ENCODE data around the gene L3MBTL2.
"Not testable (repeated sequence)": the region's sequence is repeated elsewhere in the genome, so short reads cannot be mapped to it uniquely, and the experiment has no call there.

Gene L3MBTL2

DNA sequence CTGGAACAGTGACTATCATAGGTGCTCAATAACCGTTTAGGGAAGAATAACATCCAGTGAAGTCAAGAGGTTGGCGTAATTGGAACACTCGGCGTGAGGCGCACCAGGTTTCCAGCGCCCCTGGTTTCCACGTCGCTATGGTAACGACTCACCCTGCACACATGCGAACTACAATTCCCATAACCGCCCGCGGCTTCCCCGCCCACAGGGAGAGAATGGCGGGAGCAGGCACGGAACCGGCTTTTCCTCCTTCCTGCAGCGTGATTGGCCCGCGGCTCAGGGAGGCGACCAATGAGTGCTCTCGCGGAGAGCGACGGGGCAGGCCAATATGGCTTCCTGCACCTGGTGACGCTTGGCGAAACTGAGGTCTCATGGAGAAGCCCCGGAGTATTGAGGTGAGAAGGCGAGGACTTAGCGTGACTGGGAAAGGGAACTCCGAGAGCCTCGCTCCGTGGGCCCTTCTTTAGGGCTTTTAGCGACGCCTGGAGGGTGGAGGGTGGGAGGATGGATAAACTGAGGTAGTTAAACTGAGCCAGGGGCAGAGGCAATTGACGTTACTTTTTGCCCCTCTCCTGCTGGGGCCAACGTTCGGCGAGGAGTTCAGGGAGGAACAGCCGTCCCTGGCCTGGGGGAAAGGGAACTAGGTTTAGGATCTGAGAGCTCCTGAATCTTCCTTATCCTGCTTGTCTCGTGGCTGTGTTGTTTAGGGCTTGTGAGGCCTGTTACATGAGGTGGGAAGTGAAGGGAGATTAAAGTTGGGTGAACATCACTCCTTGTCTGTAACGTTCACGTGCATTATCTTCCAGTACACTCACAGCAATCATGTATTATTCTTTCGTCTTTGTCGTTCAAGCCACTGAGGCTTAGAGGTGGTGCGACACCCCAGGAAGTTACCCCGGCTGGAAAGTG is at the start of gene L3MBTL2:
Gene L3MBTL2, plus strand, starts transcription at position 321 of the 909 bp plus-strand sequence. Its CDS starts 51 bp downstream, at position 372.
- in situ Hi-C loops (cut with HindIII; ENCODE audit: low sequenced_read_pairs): no loop called here

- in situ Hi-C loops (cut with HindIII; ENCODE audit: low sequenced_read_pairs): no loop called here
Observed at GRCh38 chr22:41157083-41157482, 48.0 kb upstream of the L3MBTL2 start.

GRCh38 chr22:41169157-41169556 is 36.0 kb upstream of the L3MBTL2 start:
- in situ Hi-C loops (cut with HindIII; ENCODE audit: low sequenced_read_pairs): no loop called here

DNA sequence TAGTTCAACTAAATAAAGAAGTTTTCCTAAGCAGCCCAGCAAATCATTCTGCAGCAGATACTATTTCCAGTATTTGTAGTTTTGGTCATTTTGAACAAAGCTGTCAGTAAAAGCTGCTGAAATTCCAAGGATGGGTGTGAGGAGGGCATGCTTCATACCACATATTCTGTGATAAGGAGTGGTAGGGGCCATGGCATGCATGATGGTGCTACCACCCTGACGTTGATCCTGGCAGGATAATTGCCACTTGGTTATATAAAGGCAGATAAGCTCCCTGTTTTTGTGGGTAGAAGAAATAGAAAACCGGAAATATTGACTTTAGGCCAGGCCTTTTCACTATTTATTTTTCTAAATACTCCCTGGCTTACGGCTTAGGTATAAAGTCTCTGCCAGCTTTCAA is 33.1 kb upstream of the L3MBTL2 start:
- in situ Hi-C loops (cut with HindIII; ENCODE audit: low sequenced_read_pairs): no loop called here

DNA sequence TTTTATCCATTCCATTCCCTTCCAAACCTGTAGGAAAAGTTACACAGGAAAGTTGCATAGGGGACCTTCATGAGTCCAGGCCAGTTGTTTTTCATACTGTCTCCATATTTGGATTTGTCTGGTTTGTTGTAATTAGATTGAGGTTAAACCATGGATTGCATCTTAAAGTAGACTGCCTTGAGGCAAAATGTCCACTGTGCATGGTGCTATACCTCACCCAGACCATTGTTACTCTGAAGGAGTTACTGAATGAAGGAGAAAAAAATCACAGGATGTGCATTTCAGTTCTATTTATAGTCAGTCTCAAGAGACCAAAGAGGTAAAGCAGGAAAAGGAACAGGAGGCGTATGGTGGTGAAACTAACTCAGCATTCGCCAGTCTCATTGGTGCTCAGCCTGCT is 29.6 kb upstream of the L3MBTL2 start:
- in situ Hi-C loops (cut with HindIII; ENCODE audit: low sequenced_read_pairs): no loop called here

- in situ Hi-C loops (cut with HindIII; ENCODE audit: low sequenced_read_pairs): no loop called here
Observed at GRCh38 chr22:41177040-41177621, 28.0 kb upstream of the L3MBTL2 start.

DNA sequence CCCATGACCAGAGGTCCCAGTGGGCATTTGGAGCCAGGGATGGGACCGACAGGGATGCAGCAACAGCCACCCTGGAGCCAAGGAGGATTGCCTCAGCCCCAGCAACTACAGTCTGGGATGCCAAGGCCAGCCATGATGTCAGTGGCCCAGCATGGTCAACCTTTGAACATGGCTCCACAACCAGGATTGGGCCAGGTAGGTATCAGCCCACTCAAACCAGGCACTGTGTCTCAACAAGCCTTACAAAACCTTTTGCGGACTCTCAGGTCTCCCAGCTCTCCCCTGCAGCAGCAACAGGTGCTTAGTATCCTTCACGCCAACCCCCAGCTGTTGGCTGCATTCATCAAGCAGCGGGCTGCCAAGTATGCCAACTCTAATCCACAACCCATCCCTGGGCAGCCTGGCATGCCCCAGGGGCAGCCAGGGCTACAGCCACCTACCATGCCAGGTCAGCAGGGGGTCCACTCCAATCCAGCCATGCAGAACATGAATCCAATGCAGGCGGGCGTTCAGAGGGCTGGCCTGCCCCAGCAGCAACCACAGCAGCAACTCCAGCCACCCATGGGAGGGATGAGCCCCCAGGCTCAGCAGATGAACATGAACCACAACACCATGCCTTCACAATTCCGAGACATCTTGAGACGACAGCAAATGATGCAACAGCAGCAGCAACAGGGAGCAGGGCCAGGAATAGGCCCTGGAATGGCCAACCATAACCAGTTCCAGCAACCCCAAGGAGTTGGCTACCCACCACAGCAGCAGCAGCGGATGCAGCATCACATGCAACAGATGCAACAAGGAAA is 27.3 kb upstream of the L3MBTL2 start:
- in situ Hi-C loops (cut with HindIII; ENCODE audit: low sequenced_read_pairs): no loop called here

DNA sequence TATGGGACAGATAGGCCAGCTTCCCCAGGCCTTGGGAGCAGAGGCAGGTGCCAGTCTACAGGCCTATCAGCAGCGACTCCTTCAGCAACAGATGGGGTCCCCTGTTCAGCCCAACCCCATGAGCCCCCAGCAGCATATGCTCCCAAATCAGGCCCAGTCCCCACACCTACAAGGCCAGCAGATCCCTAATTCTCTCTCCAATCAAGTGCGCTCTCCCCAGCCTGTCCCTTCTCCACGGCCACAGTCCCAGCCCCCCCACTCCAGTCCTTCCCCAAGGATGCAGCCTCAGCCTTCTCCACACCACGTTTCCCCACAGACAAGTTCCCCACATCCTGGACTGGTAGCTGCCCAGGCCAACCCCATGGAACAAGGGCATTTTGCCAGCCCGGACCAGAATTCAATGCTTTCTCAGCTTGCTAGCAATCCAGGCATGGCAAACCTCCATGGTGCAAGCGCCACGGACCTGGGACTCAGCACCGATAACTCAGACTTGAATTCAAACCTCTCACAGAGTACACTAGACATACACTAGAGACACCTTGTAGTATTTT is 26.6 kb upstream of the L3MBTL2 start:
- in situ Hi-C loops (cut with HindIII; ENCODE audit: low sequenced_read_pairs): no loop called here

GRCh38 chr22:41180362-41180761 is 24.8 kb upstream of the L3MBTL2 start:
- in situ Hi-C loops (cut with HindIII; ENCODE audit: low sequenced_read_pairs): not testable (repeated sequence)

DNA sequence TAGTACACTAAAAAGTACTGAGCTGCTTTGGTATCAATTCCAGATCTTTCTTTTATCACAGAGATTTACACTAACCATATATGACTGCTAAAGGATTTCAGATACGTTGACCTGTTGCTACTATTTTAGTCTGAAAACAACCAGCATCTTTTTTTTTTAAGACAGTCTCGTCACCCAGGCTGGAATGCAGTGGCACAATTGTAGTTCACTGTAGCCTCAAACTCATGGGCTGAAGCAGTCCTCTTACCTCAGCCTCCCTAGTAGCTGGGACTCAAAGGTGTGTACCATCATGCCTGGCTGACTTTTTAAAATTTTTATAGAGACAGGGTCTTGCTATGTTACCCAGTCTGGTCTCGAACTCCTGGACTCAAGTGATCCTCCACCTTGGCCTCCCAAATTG is 24.2 kb upstream of the L3MBTL2 start:
- in situ Hi-C loops (cut with HindIII; ENCODE audit: low sequenced_read_pairs): no loop called here

DNA sequence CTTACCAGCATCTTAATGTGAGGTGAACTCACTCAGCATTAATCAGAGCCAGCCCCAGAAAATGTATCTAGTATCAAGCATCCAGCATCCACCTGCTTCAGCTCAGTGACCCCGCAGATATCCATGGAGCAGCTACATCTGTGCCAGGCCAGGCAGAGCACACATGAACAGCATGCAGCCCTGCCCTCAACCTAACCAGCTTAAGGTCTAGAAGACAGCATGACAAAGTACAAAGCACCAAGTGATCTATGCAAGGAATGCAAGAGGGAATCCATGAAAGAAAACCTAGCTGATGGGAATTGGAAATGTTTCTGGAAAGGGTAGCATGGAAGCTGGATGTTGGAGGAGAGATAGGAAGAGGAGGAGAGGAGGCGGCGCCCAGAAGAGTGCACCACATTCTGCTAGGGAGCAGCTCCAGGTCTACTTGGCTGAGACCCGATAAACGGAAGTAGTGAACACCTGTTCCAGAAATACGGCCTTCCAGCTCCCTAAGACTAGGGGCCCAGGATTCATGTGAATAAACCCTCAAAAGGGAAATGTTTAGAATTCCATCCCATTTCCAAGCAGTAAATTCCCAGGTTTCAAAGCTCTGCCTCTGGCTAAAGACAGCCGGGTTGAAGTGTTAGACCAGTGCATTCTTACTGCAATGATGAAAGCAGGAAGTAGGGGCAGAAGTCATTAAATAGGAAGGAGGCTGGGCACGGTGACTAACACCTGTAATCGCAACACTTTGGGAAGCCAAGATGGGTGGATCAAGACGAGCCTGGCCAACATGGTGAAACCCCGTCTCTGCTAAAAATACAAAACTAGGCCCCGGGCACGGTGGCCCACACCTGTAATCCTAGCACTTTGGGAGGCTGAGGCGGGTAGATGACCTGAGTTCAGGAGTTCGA is 23.5 kb upstream of the L3MBTL2 start:
- in situ Hi-C loops (cut with HindIII; ENCODE audit: low sequenced_read_pairs): no loop called here

GRCh38 chr22:41184679-41185078 is 20.4 kb upstream of the L3MBTL2 start:
- in situ Hi-C loops (cut with HindIII; ENCODE audit: low sequenced_read_pairs): no loop called here

- in situ Hi-C loops (cut with HindIII; ENCODE audit: low sequenced_read_pairs): no loop called here
Observed at GRCh38 chr22:41191467-41191866, 13.6 kb upstream of the L3MBTL2 start.

GRCh38 chr22:41193829-41194228 is 11.3 kb upstream of the L3MBTL2 start:
- in situ Hi-C loops (cut with HindIII; ENCODE audit: low sequenced_read_pairs): no loop called here

GRCh38 chr22:41197038-41197972 is 7.8 kb upstream of the L3MBTL2 start:
- in situ Hi-C loops (cut with HindIII; ENCODE audit: low sequenced_read_pairs): no loop called here

DNA sequence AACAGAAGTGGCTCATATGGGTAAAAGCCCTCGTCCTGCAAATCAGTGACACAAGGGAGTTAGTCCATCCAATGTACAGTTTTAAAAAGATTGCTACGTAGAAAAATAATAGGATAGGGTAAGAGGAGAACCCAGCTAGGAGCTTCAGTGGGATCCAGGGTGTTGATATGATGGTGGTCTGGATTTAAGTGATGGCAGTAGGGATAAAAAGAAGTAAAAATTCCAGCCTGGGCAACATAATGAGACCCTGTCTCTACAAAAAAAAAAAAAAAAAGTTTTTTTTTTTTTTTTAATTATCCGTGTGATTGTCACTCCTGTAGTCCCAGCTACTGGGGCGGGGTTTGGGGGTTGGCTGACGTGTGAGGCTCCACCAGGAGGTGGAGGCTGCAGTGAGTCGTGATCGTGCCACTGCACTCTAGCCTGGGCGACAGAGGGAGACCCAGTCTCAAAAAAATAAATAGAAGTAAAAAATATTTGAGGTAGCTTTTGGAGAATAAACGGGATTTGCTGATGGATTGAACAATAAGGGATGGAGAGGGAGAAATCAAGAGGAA is 7.0 kb upstream of the L3MBTL2 start:
- in situ Hi-C loops (cut with HindIII; ENCODE audit: low sequenced_read_pairs): no loop called here

DNA sequence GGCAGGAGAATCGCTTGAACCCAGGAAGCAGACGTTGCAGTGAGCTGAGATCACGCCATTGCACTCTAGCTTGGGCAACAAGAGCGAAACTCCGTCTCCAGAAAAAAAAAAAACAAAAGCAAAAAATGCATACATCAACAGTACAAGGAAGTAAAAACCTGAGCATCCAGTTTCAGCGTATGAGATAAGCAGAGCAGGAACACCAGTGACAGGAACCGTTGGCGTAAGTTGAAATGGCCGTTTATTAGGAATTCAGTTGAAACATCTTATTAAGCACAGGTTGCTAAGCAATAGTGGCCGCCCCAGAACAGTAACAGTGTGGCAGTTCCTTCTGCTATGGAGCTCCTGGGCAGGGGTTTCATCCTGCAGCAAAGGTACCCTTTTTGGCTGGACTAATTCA is 4.0 kb upstream of the L3MBTL2 start:
- in situ Hi-C loops (cut with HindIII; ENCODE audit: low sequenced_read_pairs): no loop called here

- in situ Hi-C loops (cut with HindIII; ENCODE audit: low sequenced_read_pairs): no loop called here
Observed at GRCh38 chr22:41203118-41203517, 2.0 kb upstream of the L3MBTL2 start.

- in situ Hi-C loops (cut with HindIII; ENCODE audit: low sequenced_read_pairs): no loop called here
Observed at GRCh38 chr22:41204066-41204465, 1.0 kb upstream of the L3MBTL2 start.

Measured in endothelial cell of hepatic sinusoid (primary cell).